Measurements from ENCODE around the gene KCNA4.

- TF ChIP-seq EZH2 (IDR thresholded peaks at IDR 0.05; ENCODE audit: insufficient read depth, poor library complexity, severe bottlenecking) = no peak
- no peak for TF ChIP-seq EZH2phosphoT487 (IDR thresholded peaks at IDR 0.05; ENCODE audit: insufficient read depth, low read depth)
Observed at GRCh38 chr11:30006876-30007275, 10.0 kb downstream of the KCNA4 start.

All from GM23248 (cell line).